NCI-H446 treated with DMSO at 0.1 percent for 48 hours (cell line): ENCODE results near the gene CCDC141.
"Not testable (repeated sequence)": the region's sequence is repeated elsewhere in the genome, so short reads cannot be mapped to it uniquely, and the experiment has no call there.

Experiments
- DNase-seq: peaks from one replicate; lab custom pipeline; 2025; lab: John Stamatoyannopoulos, UW

The CCDC141 gene

DNA sequence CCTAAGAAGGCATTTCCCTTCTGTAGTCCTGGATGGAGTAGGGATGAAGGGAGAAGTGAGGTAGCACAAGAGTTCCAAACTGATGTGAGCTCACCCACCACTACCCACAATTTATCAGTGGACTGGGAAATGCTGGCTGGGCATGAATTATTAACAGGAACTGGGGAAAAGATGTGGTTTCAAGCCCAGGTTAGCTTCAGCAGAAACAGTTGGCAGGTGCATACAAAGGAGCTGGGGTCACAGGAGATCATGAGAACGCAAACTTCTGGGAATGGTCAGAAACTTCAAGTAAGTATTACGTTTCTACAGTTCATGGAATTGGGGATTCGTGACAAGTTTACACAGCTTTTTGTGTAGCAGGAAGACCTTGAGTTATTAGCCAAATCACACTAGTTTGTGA, 5.4 kb downstream of the CCDC141 start:
- no peak for DNase-seq

DNA sequence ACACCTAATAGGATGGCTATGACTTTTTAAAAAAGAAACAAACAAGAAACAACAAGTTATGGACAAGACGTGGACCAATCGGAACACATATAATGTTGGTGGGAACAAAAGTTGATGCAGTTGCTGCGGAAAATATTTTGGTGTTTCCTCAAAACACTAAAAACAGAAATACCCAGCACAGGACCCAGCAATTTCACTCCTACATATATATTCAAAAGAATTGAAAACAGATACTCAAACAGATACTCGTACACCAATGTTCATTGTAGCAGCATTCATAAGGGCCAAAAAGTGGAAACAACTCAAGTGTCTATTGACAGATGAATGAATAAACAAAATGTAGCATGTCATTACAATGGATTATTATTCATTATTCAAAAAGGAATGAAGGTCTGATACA, 12.1 kb downstream of the CCDC141 start:
- no peak for DNase-seq

GRCh38 chr2:179036353-179036905, 13.5 kb downstream of the CCDC141 start:
- DNase-seq: no peak

DNA sequence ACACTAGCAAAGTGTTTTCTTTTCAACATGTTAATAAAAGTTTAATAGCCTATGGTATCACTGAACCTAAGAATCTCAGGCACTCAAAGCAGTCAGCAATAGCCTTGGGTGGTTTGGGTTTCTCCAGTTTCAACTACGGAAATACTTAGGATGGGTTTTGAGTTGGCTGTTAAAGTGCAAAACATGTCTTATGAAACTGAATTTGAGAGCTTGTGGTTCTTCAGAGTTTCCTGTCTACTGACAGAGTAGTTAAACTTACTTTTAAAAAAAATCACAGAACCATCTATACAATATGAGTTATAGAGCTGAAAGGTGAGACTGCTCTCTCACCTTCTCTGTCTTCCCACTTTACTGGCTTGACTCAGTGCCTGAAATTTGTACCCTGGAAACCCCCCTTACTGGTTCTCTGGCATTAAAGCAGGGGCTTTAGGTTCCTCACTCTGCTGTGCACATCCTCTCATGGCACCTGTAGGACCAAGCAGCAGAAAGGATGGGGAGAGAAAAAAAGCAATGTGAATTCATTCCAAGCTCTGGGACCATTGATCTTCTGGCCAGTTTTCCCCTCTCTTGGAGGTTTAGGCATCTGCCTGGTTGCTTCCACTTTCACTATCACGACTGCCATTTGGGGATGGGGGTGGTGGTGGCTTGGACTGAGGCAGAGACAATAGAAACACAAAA, 18.1 kb downstream of the CCDC141 start:
- no peak for DNase-seq

DNA sequence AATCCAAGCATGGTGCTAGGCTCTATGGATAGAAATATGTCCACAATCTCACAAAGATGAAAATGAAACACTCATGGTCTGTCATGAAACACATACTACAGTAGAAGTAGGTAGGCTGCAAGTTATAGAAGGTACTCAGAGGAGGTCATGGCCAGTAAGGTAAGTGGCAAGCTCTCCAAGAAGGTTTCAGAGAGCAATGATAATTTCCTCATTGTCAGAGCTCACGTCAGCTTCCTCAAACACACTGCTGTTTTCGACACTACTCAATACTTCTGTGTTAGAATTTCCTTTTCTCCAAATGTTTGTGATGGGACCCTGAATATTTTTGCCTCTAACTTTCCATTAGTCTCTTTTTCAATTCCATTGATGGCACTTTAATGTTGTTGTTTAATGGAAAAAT, 25.5 kb downstream of the CCDC141 start:
- DNase-seq: no peak

GRCh38 chr2:179022685-179023084, 27.3 kb downstream of the CCDC141 start:
- no peak for DNase-seq

DNA sequence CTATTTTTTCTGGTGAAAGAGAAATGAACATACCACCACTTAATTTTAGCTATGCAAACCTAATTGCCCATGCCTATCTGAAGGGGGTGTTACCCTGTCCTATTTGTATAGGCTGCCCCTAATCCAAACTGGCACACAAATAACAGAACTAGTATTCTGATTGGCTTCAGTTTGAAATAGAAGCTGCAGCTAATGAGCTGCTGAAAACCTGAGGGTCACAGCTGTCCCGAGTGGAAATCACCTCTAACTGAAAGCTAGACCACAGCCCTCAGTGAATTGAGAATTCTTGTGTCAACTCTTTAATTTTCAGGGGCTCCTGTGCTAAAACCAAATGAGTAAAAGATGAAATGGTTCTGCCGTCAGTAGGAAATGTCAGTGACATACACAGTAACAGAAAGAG, 28.7 kb downstream of the CCDC141 start:
- no peak for DNase-seq

GRCh38 chr2:179020156-179020750, 29.7 kb downstream of the CCDC141 start:
- no peak for DNase-seq

GRCh38 chr2:179019260-179019659, 30.7 kb downstream of the CCDC141 start:
- no peak for DNase-seq

GRCh38 chr2:179017773-179018357, 32.1 kb downstream of the CCDC141 start:
- no peak for DNase-seq

DNA sequence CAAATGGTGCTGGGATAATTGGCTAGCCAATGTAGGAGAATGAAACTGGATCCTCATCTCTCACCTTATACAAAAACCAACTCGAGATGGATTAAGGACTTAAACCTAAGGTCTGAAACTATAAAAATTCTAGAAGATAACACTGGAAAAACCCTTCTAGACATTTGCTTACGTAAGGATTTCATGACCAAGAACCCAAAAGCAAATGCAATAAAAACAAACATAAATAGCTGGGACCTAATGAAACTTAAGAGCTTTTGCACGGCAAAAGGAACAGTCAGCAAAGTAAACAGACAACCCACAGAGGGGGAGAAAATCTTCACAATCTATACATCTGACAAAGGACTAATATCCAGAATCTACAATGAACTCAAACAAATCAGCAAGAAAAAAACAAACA, 35.7 kb downstream of the CCDC141 start:
- not testable (repeated sequence) for DNase-seq

GRCh38 chr2:179005976-179006375, 44.0 kb downstream of the CCDC141 start:
- DNase-seq: no peak

DNA sequence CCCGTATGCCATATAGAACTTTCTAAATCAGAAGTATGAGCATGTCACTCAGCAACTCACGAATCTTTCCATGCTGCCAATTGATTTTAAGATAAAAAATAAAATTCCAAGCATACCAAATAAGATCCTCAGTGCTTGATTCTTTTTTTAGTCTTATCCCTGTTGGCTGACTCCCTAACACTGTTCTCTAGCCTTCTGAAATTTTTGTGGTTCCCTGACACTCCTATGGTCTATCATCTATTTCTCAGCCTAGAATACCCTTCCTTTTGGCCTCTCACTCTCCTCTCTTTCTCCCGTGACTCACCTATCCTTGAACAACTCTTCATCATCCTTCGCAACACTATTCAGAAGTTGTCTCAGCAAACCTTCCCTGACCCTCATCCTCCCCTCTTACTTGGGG, 50.5 kb downstream of the CCDC141 start:
- no peak for DNase-seq

- no peak for DNase-seq
Observed at GRCh38 chr2:178998539-178998938, 51.4 kb downstream of the CCDC141 start.

DNA sequence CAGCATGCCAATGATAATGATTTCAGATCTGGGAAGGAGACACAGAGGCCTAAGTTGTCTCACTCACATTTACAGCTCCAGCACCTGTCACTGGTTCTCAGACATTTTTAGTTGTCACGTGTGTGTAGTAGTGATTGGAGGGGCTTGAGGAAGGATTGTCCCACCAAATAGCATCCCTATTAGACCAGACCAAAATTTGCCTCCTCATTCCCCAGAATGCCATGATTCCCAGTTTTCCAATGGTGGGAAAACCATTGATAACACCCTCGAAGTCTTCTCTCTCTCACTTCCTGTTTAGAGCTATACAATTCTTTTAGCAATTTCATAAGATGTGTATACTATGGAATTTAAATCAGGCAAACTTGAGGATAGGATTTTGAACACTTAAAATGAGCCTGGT, 52.5 kb downstream of the CCDC141 start:
- no peak for DNase-seq

DNA sequence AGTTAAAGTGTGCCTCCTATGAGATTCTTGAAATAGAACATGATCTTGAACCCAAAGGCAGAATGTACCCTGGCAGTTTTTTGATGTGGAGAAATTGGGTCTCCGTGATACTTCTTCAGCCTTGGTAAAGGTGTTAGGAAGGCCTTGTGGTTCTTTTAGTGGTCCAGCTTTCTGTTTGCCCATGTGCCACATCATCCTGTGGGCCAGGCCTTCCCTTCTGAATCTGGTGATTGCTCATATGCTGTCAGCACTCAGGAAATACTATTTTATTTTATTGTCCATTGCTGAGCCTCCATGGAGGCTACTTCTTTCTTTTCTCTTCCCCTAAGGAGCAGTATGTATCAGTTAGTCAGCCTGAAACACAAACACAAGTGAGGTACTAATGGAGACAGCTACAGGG, 52.9 kb downstream of the CCDC141 start:
- DNase-seq: no peak

DNA sequence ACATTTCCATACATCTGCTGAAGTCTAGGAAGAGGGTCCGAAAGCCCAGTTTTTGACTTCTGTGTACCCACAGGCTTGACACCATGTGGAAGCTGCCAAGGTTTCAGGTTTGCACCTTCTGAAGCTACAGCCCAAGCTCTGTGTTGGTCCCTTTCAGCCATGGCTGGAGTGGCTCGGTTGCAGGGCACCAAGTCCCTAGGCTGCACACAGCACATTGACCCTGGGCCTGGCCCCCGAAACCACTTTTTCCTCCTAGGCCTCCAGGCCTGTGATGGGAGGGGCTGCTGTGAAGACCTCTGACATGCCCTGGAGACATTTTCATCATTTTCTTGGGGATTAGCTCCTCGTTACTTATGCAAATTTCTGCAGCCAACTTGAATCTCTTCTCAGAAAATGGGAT, 55.7 kb downstream of the CCDC141 start:
- no peak for DNase-seq

DNA sequence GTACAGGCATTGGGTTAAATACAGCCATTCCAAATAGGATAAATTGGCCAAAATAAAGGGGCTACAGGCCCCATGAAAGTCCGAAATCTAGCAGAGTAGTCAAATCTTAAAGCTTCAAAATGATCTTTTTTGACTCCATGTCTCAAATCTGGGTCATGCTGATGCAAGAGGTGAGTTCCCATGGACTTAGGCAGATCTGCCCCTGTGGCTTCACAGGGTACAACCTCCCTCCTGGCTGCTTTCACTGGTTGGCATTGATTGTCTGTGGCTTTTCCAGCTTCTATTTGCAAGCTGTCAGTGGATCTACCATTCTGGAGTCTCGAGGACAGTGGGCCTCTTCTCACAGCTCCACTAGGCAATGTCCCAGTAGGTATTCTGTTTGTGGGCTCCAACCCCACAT, 56.1 kb downstream of the CCDC141 start:
- no peak for DNase-seq

DNA sequence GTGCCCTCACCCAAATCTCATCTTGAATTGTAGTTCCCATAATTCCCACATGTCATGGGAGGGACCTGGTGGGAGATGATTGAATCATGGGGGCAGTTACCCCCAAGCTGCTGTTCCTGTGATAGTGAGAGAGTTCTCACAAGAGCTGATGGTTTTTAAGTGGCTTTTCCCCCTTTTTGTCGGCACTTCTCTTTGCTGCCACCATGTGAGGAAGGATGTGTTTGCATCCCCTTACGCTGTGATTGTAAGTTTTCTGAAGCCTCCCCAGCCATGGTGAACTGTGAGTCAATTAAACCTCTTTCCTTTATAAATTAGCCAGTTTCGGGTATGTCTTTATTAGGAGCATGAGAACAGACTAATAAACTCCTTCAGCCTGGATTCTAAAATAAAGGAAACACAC, 57.2 kb downstream of the CCDC141 start:
- not testable (repeated sequence) for DNase-seq

- DNase-seq: no peak
Observed at GRCh38 chr2:178990533-178991241, 59.2 kb downstream of the CCDC141 start.

GRCh38 chr2:178989424-178989823, 60.5 kb downstream of the CCDC141 start:
- not testable (repeated sequence) for DNase-seq

GRCh38 chr2:178982652-178983051, 67.3 kb downstream of the CCDC141 start:
- DNase-seq: not testable (repeated sequence)

DNA sequence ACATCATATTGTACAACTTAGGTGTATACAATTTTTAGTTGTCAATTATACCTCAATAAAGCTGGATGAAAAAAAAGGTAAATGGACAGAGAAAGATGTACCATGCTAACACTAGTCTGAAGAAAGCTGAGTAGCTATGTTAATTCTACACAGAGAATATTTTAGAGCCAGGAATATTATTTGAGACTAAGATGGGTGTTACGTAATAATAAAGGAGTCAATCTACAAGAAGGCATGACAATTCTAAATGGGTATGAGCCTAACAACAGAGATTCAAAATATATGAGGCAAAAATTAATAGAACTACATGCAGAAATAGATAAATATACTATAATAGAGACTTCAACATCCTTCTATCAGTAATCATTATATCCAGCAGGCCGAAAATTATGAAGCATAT, 69.1 kb downstream of the CCDC141 start:
- DNase-seq: no peak
